AG04450 (cell line): ENCODE data around the gene LOXL3. TPM values are rescaled to one million over a fixed set of nuclear protein-coding genes. Genes with fewer than 3 reads are reported as not detected.

Experiments used
- CTCF ChIA-PET: fragments of 300-600, 350-600 bp; formaldehyde crosslinking; extraction: SDS; loops from one replicate; lab custom pipeline; 2022; ENCODE audit warnings: antibody characterized with exemption, inconsistent platforms; lab: Charles Lee
- POLR2A ChIA-PET: fragments of 350-600 bp; formaldehyde crosslinking; extraction: SDS; loops from one replicate; lab custom pipeline; 2021; ENCODE audit warnings: antibody characterized with exemption, inconsistent platforms; lab: Yijun Ruan, JAX
- DNase-seq: peaks from one replicate; pipeline ENCODE4 v3.0.0-alpha.2; 2011; ENCODE audit warnings: low read depth, low spot score
- H3K27ac ChIP-seq: one replicate; pipeline ENCODE4 v1.5.1; 2012; ENCODE audit warnings: low read depth, low read length, control low read depth
- H3K27me3 ChIP-seq: one replicate; pipeline ENCODE4 v1.6.0; 2012; ENCODE audit warnings: low read length; ENCODE audit not compliant: control insufficient read depth, insufficient read depth
- H3K4me3 ChIP-seq: 2 replicates; pipeline ENCODE4 v1.5.1; 2011; ENCODE audit warnings: mild to moderate bottlenecking, low read depth, low read length, control low read depth
- H3K9me3 ChIP-seq: 2 replicates; pipeline ENCODE4 v1.5.1; 2012; ENCODE audit warnings: low read length; ENCODE audit not compliant: control insufficient read depth, insufficient read depth
- CTCF ChIP-seq: IDR thresholded peaks from 2 replicates; pipeline ENCODE4 v1.5.1; 2011; ENCODE audit warnings: low read depth, low read length, control low read depth, inconsistent platforms
- polyA plus RNA-seq: library from polyadenylated mRNA; depleted of rRNA; stranded (reverse); fragments of >200 nt; gene quantifications from 2 replicates; pipeline ENCODE4 v1.2.3, GENCODE V29; 2011

LOXL3 gene
- polyA plus RNA-seq, 1 experiment = 41.1 TPM

- no peak for DNase-seq
- ChIA-PET CTCF (interaction anchor here (1.3 kb wide), 1 partner anchor 96 kb away, joined by 4 read pairs; no protein-coding TSS in a partner anchor), POLR2A (no interaction called here)
- TF ChIP-seq CTCF = no peak
- Histone ChIP-seq H3K4me3 (no peak overlapping the region), H3K27me3 (peaks cover 11% of the 10 kb centered on the region), H3K27ac (no peak overlapping the region), H3K9me3 (no peaks in the 10 kb centered on the region)
These were observed 60.2 kb downstream of the LOXL3 start for GRCh38 chr2:74493546-74493945.

- ChIA-PET CTCF (no interaction called here), POLR2A (no interaction called here)
- Histone ChIP-seq H3K4me3 (no peak overlapping the region), H3K27ac (no peak overlapping the region), H3K27me3 (no peaks in the 10 kb centered on the region), H3K9me3 (no peaks in the 10 kb centered on the region)
- TF ChIP-seq CTCF = no peak
- DNase-seq = no peak
These were observed 61.8 kb downstream of the LOXL3 start for GRCh38 chr2:74491648-74492544.

GRCh38 chr2:74489906-74490305 is 63.8 kb downstream of the LOXL3 start:
- H3K27ac ChIP-seq = no peak overlapping the region
- ChIA-PET POLR2A (no interaction called here), CTCF (interaction anchor here (12.6 kb wide), 1 partner anchor 97 kb away, joined by 174 read pairs; no protein-coding TSS in a partner anchor)
- no peak overlapping the region for H3K4me3 ChIP-seq
- H3K9me3 ChIP-seq = no peaks in the 10 kb centered on the region
- no peak for DNase-seq
- no peak for TF ChIP-seq CTCF
- no peaks in the 10 kb centered on the region for H3K27me3 ChIP-seq

GRCh38 chr2:74488643-74489481 is 64.9 kb downstream of the LOXL3 start:
- TF ChIP-seq CTCF = no peak
- no peak for DNase-seq
- ChIA-PET CTCF (interaction anchor here (12.6 kb wide), 1 partner anchor 98 kb away, joined by 174 read pairs; no protein-coding TSS in a partner anchor), POLR2A (interaction anchor here (1.0 kb wide), 1 partner anchor 15 kb away, joined by 3 read pairs; no protein-coding TSS in a partner anchor)
- Histone ChIP-seq H3K27ac (no peak overlapping the region), H3K9me3 (no peaks in the 10 kb centered on the region), H3K27me3 (no peaks in the 10 kb centered on the region), H3K4me3 (no peak overlapping the region)
